GM21423 (cell line): ENCODE results near the gene ALDH3A1.

Source experiments
- ATAC-seq: cut with Tn5 transposase; IDR thresholded peaks from one replicate; pipeline ENCODE4 v1.9.1; 2021; ENCODE audit warnings: mild to moderate bottlenecking, moderate library complexity; ENCODE audit not compliant: unreplicated experiment

The ALDH3A1 gene

GRCh38 chr17:19760746-19761145 lies 12.6 kb upstream of the ALDH3A1 start:
- ATAC-seq, result no peak

GRCh38 chr17:19759568-19760549 lies 11.8 kb upstream of the ALDH3A1 start:
- ATAC-seq, result no peak

GRCh38 chr17:19757536-19758180 lies 9.6 kb upstream of the ALDH3A1 start:
- ATAC-seq, result no peak

GRCh38 chr17:19756546-19756945 lies 8.4 kb upstream of the ALDH3A1 start:
- no peak for ATAC-seq

- ATAC-seq, result no peak
Measured at GRCh38 chr17:19755821-19756510, 7.9 kb upstream of the ALDH3A1 start.

GRCh38 chr17:19755392-19755791 lies 7.3 kb upstream of the ALDH3A1 start:
- ATAC-seq, result no peak

- no peak for ATAC-seq
Measured at GRCh38 chr17:19753661-19754463, 5.8 kb upstream of the ALDH3A1 start.

- ATAC-seq, result no peak
Measured at GRCh38 chr17:19753051-19753509, 5.0 kb upstream of the ALDH3A1 start.

GRCh38 chr17:19752216-19753050 lies 4.3 kb upstream of the ALDH3A1 start:
- ATAC-seq, result no peak

- ATAC-seq, result no peak
Measured at GRCh38 chr17:19750835-19751234, 2.7 kb upstream of the ALDH3A1 start.

- ATAC-seq, result no peak
Measured at GRCh38 chr17:19750020-19750572, 2.0 kb upstream of the ALDH3A1 start.

- ATAC-seq, result no peak
Measured at GRCh38 chr17:19748807-19749193, 702 bp upstream of the ALDH3A1 start.

GRCh38 chr17:19747159-19747719 lies 859 bp downstream of the ALDH3A1 start:
- ATAC-seq, result no peak

GRCh38 chr17:19746517-19746916 lies 1.6 kb downstream of the ALDH3A1 start:
- no peak for ATAC-seq

- peak; percentile 57 for ATAC-seq
Measured at GRCh38 chr17:19744922-19745757, 3.0 kb downstream of the ALDH3A1 start.

- peak; percentile 17 for ATAC-seq
Measured at GRCh38 chr17:19744492-19744891, 3.6 kb downstream of the ALDH3A1 start.

GRCh38 chr17:19743101-19744100 lies 4.7 kb downstream of the ALDH3A1 start:
- no peak for ATAC-seq
